Activated CD4-positive, alpha-beta T cell treated with anti-CD3 and anti-CD28 coated beads, Interleukin-10, Interleukin-2, amounts not matched to agents 100 ng/mL and 50 ng/mL, durations not matched to agents 16 hours and 8 hours (primary cell): ENCODE data around the gene RRP9.

ENCODE experiments used
- DNase-seq: peaks from one replicate; pipeline ENCODE4 v3.0.0-alpha.2; 2020

The RRP9 gene

GRCh38 chr3:51955175-51955892 lies 13.6 kb upstream of the RRP9 start, which contains the start of gene GPR62:
Gene GPR62 (plus strand): TSS chr3:51955381. CDS start chr3:51955653, 272 bp downstream.
- DNase-seq, result no peak

GRCh38 chr3:51954713-51955112 lies 13.0 kb upstream of the RRP9 start:
- no peak for DNase-seq

- no peak for DNase-seq
Measured at GRCh38 chr3:51954105-51954504, 12.4 kb upstream of the RRP9 start.

- no peak for DNase-seq
Measured at GRCh38 chr3:51953445-51953844, 11.7 kb upstream of the RRP9 start.

GRCh38 chr3:51950899-51951298 lies 9.2 kb upstream of the RRP9 start:
- no peak for DNase-seq

- no peak for DNase-seq
Measured at GRCh38 chr3:51949121-51949520, 7.4 kb upstream of the RRP9 start.

- DNase-seq, result no peak
Measured at GRCh38 chr3:51948016-51948580, 6.4 kb upstream of the RRP9 start.

GRCh38 chr3:51947215-51947900 lies 5.7 kb upstream of the RRP9 start:
- DNase-seq, result no peak

- no peak for DNase-seq
Measured at GRCh38 chr3:51946796-51947195, 5.1 kb upstream of the RRP9 start.

GRCh38 chr3:51945926-51946705 lies 4.4 kb upstream of the RRP9 start:
- no peak for DNase-seq

GRCh38 chr3:51945031-51945840 lies 3.5 kb upstream of the RRP9 start:
- no peak for DNase-seq

GRCh38 chr3:51944451-51945021 lies 2.8 kb upstream of the RRP9 start:
- DNase-seq, result no peak

GRCh38 chr3:51943451-51944391 lies 2.0 kb upstream of the RRP9 start:
- no peak for DNase-seq

GRCh38 chr3:51942603-51943450 lies 1.1 kb upstream of the RRP9 start:
- DNase-seq, result peak; percentile 74

- no peak for DNase-seq
Measured at GRCh38 chr3:51941463-51941797, 274 bp downstream of the RRP9 start.

- DNase-seq, result no peak
Measured at GRCh38 chr3:51940648-51941462, 849 bp downstream of the RRP9 start.

GRCh38 chr3:51938780-51939425 lies 2.8 kb downstream of the RRP9 start:
- no peak for DNase-seq

GRCh38 chr3:51937611-51938450 lies 3.9 kb downstream of the RRP9 start:
- no peak for DNase-seq
